HepG2 (cell line): ENCODE data around the gene ASB4. TPM values are rescaled to one million over a fixed set of nuclear protein-coding genes. Genes with fewer than 3 reads are reported as not detected.

Source experiments
- ATAC-seq: fragments of 200-7000 bp; cut with Tn5 transposase; 3 replicates; pipeline ENCODE4 v1.9.1; 2020; ENCODE audit warnings: mild to moderate bottlenecking, moderate library complexity
- BruUV-seq: library from RNA; stranded (reverse); fragments of 400-500 nt; replicated peaks from 2 replicates; lab custom pipeline; 2021; lab: Mats Ljungman, UMichigan
- CTCF ChIA-PET: fragments of 300-600 bp; formaldehyde crosslinking; extraction: SDS; loops from one replicate; lab custom pipeline; 2021; ENCODE audit warnings: low total read pairs, inconsistent platforms, low intra/inter-chr PET ratio; lab: Yijun Ruan, JAX
- POLR2A ChIA-PET: fragments of 350-600 bp; sonication (Branson Sonifier 250); formaldehyde crosslinking; loops from one replicate; lab custom pipeline; 2020; ENCODE audit warnings: antibody characterized with exemption, inconsistent platforms; lab: Yijun Ruan, JAX
- DNase-seq: peaks from one replicate; pipeline ENCODE4 v3.0.0-alpha.2; 2015; ENCODE audit warnings: low spot score
- FAIRE-seq: peaks from 3 replicates; lab custom pipeline; 2011; peaks lifted over from hg19 to GRCh38; lab: Jason Lieb, UNC
- H2AFZ ChIP-seq: one replicate; pipeline ENCODE4 v1.6.1; 2011; ENCODE audit warnings: low read length, inconsistent platforms
- H3K27ac ChIP-seq: fragments of 300-600 bp; 3 replicates; pipeline ENCODE4 v1.8.0; 2011; ENCODE audit warnings: mixed run types, mild to moderate bottlenecking, mixed read lengths, low read length, inconsistent platforms; ENCODE audit not compliant: insufficient read depth; ENCODE audit errors: extremely low read length
- H3K27me3 ChIP-seq, 2 experiments: fragments of 200-600 bp in 1 of 2; 2 replicates in 1 of 2; 3 replicates in 1 of 2; pipeline versions ENCODE4 v1.6.0 to v1.8.0; 2011; ENCODE audit warnings: low read length in 2 of 2, mild to moderate bottlenecking in 2 of 2, moderate library complexity in 2 of 2, inconsistent platforms in 1 of 2; ENCODE audit not compliant: insufficient read depth in 2 of 2, control insufficient read depth in 1 of 2
- H3K36me3 ChIP-seq, 2 experiments: fragments of 200-600 bp in 1 of 2; replicated peaks in 1 of 2; 2 replicates in 1 of 2; 3 replicates in 1 of 2; pipeline versions ENCODE4 v1.5.1 to v1.8.0; 2011; ENCODE audit warnings: low read length in 2 of 2, inconsistent platforms in 1 of 2; ENCODE audit not compliant: insufficient read depth in 2 of 2, control insufficient read depth in 1 of 2
- H3K4me1 ChIP-seq: 2 replicates; pipeline ENCODE4 v1.5.1; 2012; ENCODE audit warnings: low read length, inconsistent platforms; ENCODE audit not compliant: insufficient read depth
- H3K4me2 ChIP-seq: 2 replicates; pipeline ENCODE4 v1.6.0; 2011; ENCODE audit warnings: low read depth, low read length, inconsistent platforms
- H3K4me3 ChIP-seq, 3 experiments: fragments of 200-600 bp in 1 of 3; sonication (generic), shearing (Covaris generic) in 1 of 3; replicated peaks in 1 of 3; 2 replicates each; pipeline ENCODE4 v1.5.1; 2011 to 2016; ENCODE audit warnings: low read length in 3 of 3, inconsistent platforms in 2 of 3, low read depth in 2 of 3, mild to moderate bottlenecking in 2 of 3, control low read depth in 1 of 3, mixed read lengths in 1 of 3; ENCODE audit not compliant: insufficient read depth in 1 of 3
- H3K79me2 ChIP-seq: one replicate; pipeline ENCODE4 v1.6.1; 2011; ENCODE audit warnings: low read length, inconsistent platforms; ENCODE audit not compliant: insufficient read depth
- H3K9ac ChIP-seq: 2 replicates; pipeline ENCODE4 v1.6.0; 2011; ENCODE audit warnings: mild to moderate bottlenecking, low read depth, low read length, inconsistent platforms; ENCODE audit not compliant: insufficient read depth
- H3K9me3 ChIP-seq: 2 replicates; pipeline ENCODE4 v1.5.1; 2012; ENCODE audit warnings: mild to moderate bottlenecking, low read length
- H4K20me1 ChIP-seq: 2 replicates; pipeline ENCODE4 v1.6.0; 2011; ENCODE audit warnings: inconsistent platforms, mild to moderate bottlenecking, low read length, moderate library complexity; ENCODE audit not compliant: insufficient read depth
- FOXK2 ChIP-seq: fragments of 450-650 bp; IDR thresholded peaks from 2 replicates; pipeline ENCODE4 v1.6.1; 2016
- MXD4 ChIP-seq: IDR thresholded peaks from 2 replicates; pipeline ENCODE4 v1.6.1; 2016; ENCODE audit warnings: mild to moderate bottlenecking, missing biosample characterization, missing genetic modification reagents
- NCOR1 ChIP-seq: fragments of 200-600 bp; sonication (generic); IDR thresholded peaks from 2 replicates; pipeline ENCODE4 v1.7.0; 2017; ENCODE audit warnings: antibody characterized with exemption, low read length, borderline replicate concordance
- RAD21 ChIP-seq: fragments of 450-650 bp; formaldehyde crosslinking; IDR thresholded peaks from 2 replicates; pipeline ENCODE4 v1.5.0; 2020; ENCODE audit warnings: mild to moderate bottlenecking
- ZNF607 ChIP-seq: sonication (generic); formaldehyde crosslinking; IDR thresholded peaks from 2 replicates; pipeline ENCODE4 v1.5.1; 2020; ENCODE audit warnings: missing genetic modification reagents, mild to moderate bottlenecking, borderline replicate concordance
- ZNF775 ChIP-seq: sonication (generic); formaldehyde crosslinking; IDR thresholded peaks from 2 replicates; pipeline ENCODE4 v1.4.0; 2020; ENCODE audit warnings: missing genetic modification reagents, mild to moderate bottlenecking, moderate library complexity, borderline replicate concordance
- ZNF790 ChIP-seq: sonication (generic); formaldehyde crosslinking; IDR thresholded peaks from 2 replicates; pipeline ENCODE4 v1.8.0; 2022; ENCODE audit warnings: missing genetic modification reagents, mild to moderate bottlenecking, borderline replicate concordance
- ZNF883 ChIP-seq: sonication (generic); formaldehyde crosslinking; IDR thresholded peaks from 2 replicates; pipeline ENCODE4 v1.5.1; 2020; ENCODE audit warnings: mild to moderate bottlenecking, missing genetic modification reagents; ENCODE audit errors: not compliant biosample characterization
- ZSCAN29 ChIP-seq: sonication (generic); formaldehyde crosslinking; conservative IDR thresholded peaks from 2 replicates; pipeline ENCODE4 v1.4.0; 2020; ENCODE audit warnings: mild to moderate bottlenecking, missing genetic modification reagents
- WGBS: methylation state at CpG from one replicate; pipeline ENCODE4 v1.1.6; 2017; ENCODE audit warnings: low lambda C conversion rate; 5-methylcytosine and 5-hydroxymethylcytosine counted together
- in situ Hi-C: cut with HindIII; loops from 2 replicates; pipeline ENCODE4 v1.10.0; 2017; ENCODE audit warnings: low pct_unique_long_range_greater_than_20kb; ENCODE audit not compliant: extremely low pct_ligation_motif_present
- intact Hi-C: fragments of 100-400 bp; cut with micrococcal nuclease; formaldehyde crosslinking; loops from one replicate; pipeline ENCODE4 v1.10.0; 2022; ENCODE audit not compliant: unreplicated experiment
- polyA plus RNA-seq, 8 experiments: library from polyadenylated mRNA; depleted of rRNA in 3 of 8; stranded (reverse) in 7 of 8; unstranded in 1 of 8; fragments of >200 nt; fragmentation: Illumina TruSeq in 4 of 8; extraction: Trizol in 4 of 8; gene quantifications; 2 replicates each; pipeline versions ENCODE4 v1.2.1 to v1.2.3, GENCODE V29; 2011 to 2016; ENCODE audit warnings: low read depth in 4 of 8, missing spikeins in 1 of 8, mixed read lengths in 1 of 8; ENCODE audit not compliant: insufficient read depth in 1 of 8
- total RNA-seq, 5 experiments: library from RNA; depleted of rRNA; stranded (reverse); fragments of >200 nt; fragmentation: Illumina TruSeq; extraction: Trizol; gene quantifications; 2 replicates each; pipeline ENCODE4 v1.2.3, GENCODE V29; 2016; ENCODE audit warnings: low read depth in 1 of 5
- TF ChIP-seq, protein P1 (sequence below): IDR thresholded peaks from 2 replicates; pipeline ENCODE4 v1.6.1; 2016; ENCODE audit warnings: mild to moderate bottlenecking, missing biosample characterization, missing genetic modification reagents
- TF ChIP-seq, protein P2 (sequence below), 2 experiments: sonication (generic) in 1 of 2; formaldehyde crosslinking in 1 of 2; IDR thresholded peaks; 2 replicates each; pipeline versions ENCODE4 v1.5.1 to v1.6.1; 2011 to 2020; ENCODE audit warnings: borderline replicate concordance in 1 of 2, low read depth in 1 of 2, low read length in 1 of 2, mild to moderate bottlenecking in 1 of 2, missing genetic modification reagents in 1 of 2, moderate library complexity in 1 of 2

The ASB4 gene
- total and polyA plus RNA-seq, 2 of the 13 experiments (the other 11 are each of a cell fraction or from before 2014, with no cell fraction given): 1.1 to 4.0 TPM

DNA sequence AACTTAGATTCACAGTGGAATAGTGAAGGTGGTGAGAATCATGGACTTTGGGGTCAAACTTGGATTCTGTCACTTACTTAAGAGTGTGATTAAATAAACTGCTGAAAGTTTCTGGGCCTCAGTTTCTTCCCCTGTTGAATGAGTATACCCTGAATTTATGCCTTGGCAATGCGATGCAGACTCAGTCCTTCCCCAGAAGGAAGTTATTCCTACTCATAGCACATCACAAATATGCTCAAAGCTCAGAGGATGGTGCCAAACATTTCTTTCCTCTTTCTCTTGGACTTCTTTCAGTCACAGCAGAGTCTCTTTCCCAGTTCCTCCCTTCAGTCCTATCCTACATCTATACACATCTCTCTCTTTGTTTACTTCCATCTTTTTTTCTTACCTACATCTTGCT, 45.1 kb downstream of the ASB4 start:
- H3K27me3 ChIP-seq: no peaks in the 10 kb centered on the region
- BruUV-seq: no TSS peak
- no peak for ATAC-seq
- H3K4me3 ChIP-seq: no peak overlapping the region
- H3K79me2 ChIP-seq: no peaks in the 10 kb centered on the region
- H3K36me3 ChIP-seq: no peaks in the 10 kb centered on the region
- H3K4me2 ChIP-seq: no peak overlapping the region
- H3K9ac ChIP-seq: no peak overlapping the region
- H4K20me1 ChIP-seq: no peaks in the 10 kb centered on the region
- intact Hi-C loops (no loop called here), in situ Hi-C loops (loop anchor here (25.0 kb wide), 1 partner anchor 331 kb away; no protein-coding TSS in a partner anchor)
- H3K27ac ChIP-seq: no peak overlapping the region
- TF ChIP-seq ZNF790 (CRISPR knock-in tag): no peak
- no peak for TF ChIP-seq MXD4 (CRISPR knock-in tag)
- no peak for TF ChIP-seq ZNF775 (CRISPR knock-in tag)
- TF ChIP-seq ZNF883 (CRISPR knock-in tag): no peak
- TF ChIP-seq, protein P1, sequence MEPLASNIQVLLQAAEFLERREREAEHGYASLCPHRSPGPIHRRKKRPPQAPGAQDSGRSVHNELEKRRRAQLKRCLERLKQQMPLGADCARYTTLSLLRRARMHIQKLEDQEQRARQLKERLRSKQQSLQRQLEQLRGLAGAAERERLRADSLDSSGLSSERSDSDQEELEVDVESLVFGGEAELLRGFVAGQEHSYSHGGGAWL (CRISPR knock-in tag): no peak
- TF ChIP-seq ZSCAN29: no peak
- no peak for TF ChIP-seq RAD21 (CRISPR knock-in tag)
- no peak for TF ChIP-seq NCOR1
- no peak for TF ChIP-seq FOXK2
- TF ChIP-seq, protein P2, sequence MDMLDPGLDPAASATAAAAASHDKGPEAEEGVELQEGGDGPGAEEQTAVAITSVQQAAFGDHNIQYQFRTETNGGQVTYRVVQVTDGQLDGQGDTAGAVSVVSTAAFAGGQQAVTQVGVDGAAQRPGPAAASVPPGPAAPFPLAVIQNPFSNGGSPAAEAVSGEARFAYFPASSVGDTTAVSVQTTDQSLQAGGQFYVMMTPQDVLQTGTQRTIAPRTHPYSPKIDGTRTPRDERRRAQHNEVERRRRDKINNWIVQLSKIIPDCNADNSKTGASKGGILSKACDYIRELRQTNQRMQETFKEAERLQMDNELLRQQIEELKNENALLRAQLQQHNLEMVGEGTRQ (IDR thresholded peaks at IDR 0.05; ENCODE audit: low read depth, low read length): no peak
- TF ChIP-seq, protein P2 (CRISPR knock-in tag; IDR thresholded peaks at IDR 0.05; ENCODE audit: borderline replicate concordance): no peak
- TF ChIP-seq ZNF607 (CRISPR knock-in tag): no peak
- TF ChIP-seq, all 625 proteins: peak for 0
- ChIA-PET CTCF (interaction anchor here (8.1 kb wide), 1 partner anchor 156 kb away, joined by 150 read pairs; no protein-coding TSS in a partner anchor), POLR2A (no interaction called here)
- no peak for DNase-seq
- WGBS: 43% methylated on average over 1 of the region's 1 CpG
- no peak overlapping the region for H2AFZ ChIP-seq
- peaks cover 19% of the 10 kb centered on the region for H3K4me1 ChIP-seq
- H3K9me3 ChIP-seq: no peaks in the 10 kb centered on the region
- FAIRE-seq: no peak
